Measurements from ENCODE around the gene CLDN9. TPM values are rescaled to one million over a fixed set of nuclear protein-coding genes. Genes with fewer than 3 reads are reported as not detected.

Gene CLDN9
- total RNA-seq, 1 donor, result not detected

DNA sequence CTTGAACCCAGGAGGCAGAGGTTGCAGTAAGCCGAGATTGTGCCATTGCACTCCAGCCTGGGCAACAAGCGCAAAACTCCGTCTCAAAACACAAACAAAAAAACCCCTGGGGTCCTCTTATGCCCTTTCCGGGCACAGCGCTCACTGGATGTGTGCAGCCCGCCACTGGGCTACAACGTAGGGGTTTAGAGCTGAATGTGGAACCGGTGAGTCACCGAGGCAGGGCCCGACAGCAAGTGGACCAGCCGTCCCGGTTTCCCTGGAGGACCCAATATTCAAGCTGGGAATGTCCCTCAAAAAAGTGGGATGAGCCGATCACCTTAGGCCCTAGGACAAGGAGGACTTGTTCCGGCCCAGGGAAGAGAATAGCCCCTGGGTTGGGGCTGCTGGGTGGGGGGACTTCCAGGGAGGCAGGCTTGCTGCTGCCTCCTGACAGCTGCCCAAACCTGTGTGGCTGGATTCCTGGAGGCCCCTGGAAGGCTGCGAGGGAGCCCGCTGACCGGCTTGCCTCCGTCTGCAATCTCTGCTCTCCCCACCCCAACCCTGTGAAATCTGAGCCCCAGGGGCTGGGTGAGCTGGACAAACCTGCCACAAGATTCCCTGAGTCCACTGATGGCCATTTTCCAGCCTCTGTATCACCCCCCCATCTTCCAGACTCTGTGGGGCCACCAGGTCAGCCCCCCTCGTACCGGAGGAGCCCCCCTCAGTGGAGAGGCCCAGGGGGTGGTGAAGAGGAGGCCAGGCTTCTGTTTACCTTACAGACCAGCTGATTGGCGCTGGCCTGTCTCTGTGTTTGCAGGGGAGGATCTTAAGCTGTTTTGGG is 2.9 kb upstream of the CLDN9 start:
- H4K20me1 ChIP-seq (ENCODE audit: insufficient read depth, low read length), result no peaks in the 10 kb centered on the region
- H3K4me1 ChIP-seq (ENCODE audit: insufficient read depth, low read length), result no peaks in the 10 kb centered on the region
- peaks cover 88% of the 10 kb centered on the region for H3K27me3 ChIP-seq (ENCODE audit: insufficient read depth, low read length)
- H3K79me2 ChIP-seq (ENCODE audit: insufficient read depth, low read length), result no peaks in the 10 kb centered on the region
- no peaks in the 10 kb centered on the region for H3K9me3 ChIP-seq (ENCODE audit: low read depth, low read length)
- no peak overlapping the region for H3K27ac ChIP-seq (ENCODE audit: low read depth, low read length)
- no peak overlapping the region for H2AFZ ChIP-seq (ENCODE audit: low read length)
- TF ChIP-seq, protein P1, sequence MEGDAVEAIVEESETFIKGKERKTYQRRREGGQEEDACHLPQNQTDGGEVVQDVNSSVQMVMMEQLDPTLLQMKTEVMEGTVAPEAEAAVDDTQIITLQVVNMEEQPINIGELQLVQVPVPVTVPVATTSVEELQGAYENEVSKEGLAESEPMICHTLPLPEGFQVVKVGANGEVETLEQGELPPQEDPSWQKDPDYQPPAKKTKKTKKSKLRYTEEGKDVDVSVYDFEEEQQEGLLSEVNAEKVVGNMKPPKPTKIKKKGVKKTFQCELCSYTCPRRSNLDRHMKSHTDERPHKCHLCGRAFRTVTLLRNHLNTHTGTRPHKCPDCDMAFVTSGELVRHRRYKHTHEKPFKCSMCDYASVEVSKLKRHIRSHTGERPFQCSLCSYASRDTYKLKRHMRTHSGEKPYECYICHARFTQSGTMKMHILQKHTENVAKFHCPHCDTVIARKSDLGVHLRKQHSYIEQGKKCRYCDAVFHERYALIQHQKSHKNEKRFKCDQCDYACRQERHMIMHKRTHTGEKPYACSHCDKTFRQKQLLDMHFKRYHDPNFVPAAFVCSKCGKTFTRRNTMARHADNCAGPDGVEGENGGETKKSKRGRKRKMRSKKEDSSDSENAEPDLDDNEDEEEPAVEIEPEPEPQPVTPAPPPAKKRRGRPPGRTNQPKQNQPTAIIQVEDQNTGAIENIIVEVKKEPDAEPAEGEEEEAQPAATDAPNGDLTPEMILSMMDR (IDR thresholded peaks at IDR 0.05; ENCODE audit: extremely low read depth, low read depth, low read length), result no peak
- peak; percentile 89 for DNase-seq (ENCODE audit: insufficient read length, low spot score, missing footprints)
- no peak overlapping the region for H3K4me2 ChIP-seq (ENCODE audit: insufficient read depth, low read length)
- no peak overlapping the region for H3K4me3 ChIP-seq (ENCODE audit: insufficient read depth, low read length)
- no peaks in the 10 kb centered on the region for H3K36me3 ChIP-seq (ENCODE audit: insufficient read depth, low read length)

DNA sequence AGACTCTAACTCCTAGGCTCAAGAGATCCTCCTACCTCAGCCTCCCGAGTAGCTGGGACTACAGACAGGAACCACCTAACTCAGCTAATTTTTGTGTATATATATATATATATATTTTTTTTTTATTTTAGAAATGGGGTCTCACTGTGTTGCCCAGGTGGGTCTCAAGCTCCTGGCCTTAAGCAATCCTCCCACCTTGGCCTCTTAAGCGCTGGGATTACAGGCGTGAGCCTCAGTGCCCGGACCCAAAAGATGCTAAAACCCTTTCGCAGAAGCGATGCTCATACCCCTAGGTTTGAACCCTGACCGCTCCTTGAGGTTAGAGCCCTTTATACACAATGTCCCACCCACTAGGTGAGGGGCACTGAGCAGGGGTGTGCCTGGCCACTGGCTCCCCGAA is 2.2 kb upstream of the CLDN9 start:
- no peak for DNase-seq (ENCODE audit: insufficient read length, low spot score, missing footprints)
- Histone ChIP-seq H3K4me2 (ENCODE audit: insufficient read depth, low read length) (no peak overlapping the region), H3K27ac (ENCODE audit: low read depth, low read length) (no peak overlapping the region), H2AFZ (ENCODE audit: low read length) (no peak overlapping the region), H3K9me3 (ENCODE audit: low read depth, low read length) (no peaks in the 10 kb centered on the region), H4K20me1 (ENCODE audit: insufficient read depth, low read length) (no peaks in the 10 kb centered on the region), H3K27me3 (ENCODE audit: insufficient read depth, low read length) (peaks cover 82% of the 10 kb centered on the region), H3K4me3 (ENCODE audit: insufficient read depth, low read length) (no peak overlapping the region), H3K79me2 (ENCODE audit: insufficient read depth, low read length) (no peaks in the 10 kb centered on the region), H3K4me1 (ENCODE audit: insufficient read depth, low read length) (no peaks in the 10 kb centered on the region), H3K36me3 (ENCODE audit: insufficient read depth, low read length) (no peaks in the 10 kb centered on the region)
- TF ChIP-seq, protein P1 (IDR thresholded peaks at IDR 0.05; ENCODE audit: extremely low read depth, low read depth, low read length), result no peak

DNA sequence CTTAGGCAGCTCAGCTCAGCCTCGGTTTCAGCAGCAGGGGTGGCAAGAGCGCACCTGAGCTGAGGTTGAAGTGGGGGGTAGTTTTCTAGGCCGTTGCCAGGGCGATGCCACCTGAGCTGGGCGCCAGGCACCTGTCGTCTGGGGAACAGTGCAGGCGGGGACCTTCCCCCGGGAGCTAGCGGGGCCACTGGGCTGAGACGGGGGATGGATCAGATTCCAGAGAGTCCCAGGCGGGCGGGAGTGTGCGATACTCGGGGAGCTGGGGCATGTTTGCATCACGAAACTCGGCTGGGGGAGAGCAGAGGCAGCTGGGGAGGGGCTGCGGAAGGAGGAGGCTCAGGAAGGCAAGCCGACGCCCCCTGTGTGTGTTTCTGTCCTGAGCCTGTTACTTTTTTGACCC is 477 bp upstream of the CLDN9 start:
- no peak overlapping the region for H3K27ac ChIP-seq (ENCODE audit: low read depth, low read length)
- H3K9me3 ChIP-seq (ENCODE audit: low read depth, low read length), result no peaks in the 10 kb centered on the region
- H3K79me2 ChIP-seq (ENCODE audit: insufficient read depth, low read length), result no peaks in the 10 kb centered on the region
- peak; percentile 89 for DNase-seq (ENCODE audit: insufficient read length, low spot score, missing footprints)
- H3K36me3 ChIP-seq (ENCODE audit: insufficient read depth, low read length), result no peaks in the 10 kb centered on the region
- no peak overlapping the region for H2AFZ ChIP-seq (ENCODE audit: low read length)
- no peak overlapping the region for H3K4me2 ChIP-seq (ENCODE audit: insufficient read depth, low read length)
- TF ChIP-seq, protein P1 (IDR thresholded peaks at IDR 0.05; ENCODE audit: extremely low read depth, low read depth, low read length), result no peak
- peaks cover 67% of the 10 kb centered on the region for H3K27me3 ChIP-seq (ENCODE audit: insufficient read depth, low read length)
- H3K4me1 ChIP-seq (ENCODE audit: insufficient read depth, low read length), result no peaks in the 10 kb centered on the region
- H3K4me3 ChIP-seq (ENCODE audit: insufficient read depth, low read length), result no peak overlapping the region
- H4K20me1 ChIP-seq (ENCODE audit: insufficient read depth, low read length), result no peaks in the 10 kb centered on the region

DNA sequence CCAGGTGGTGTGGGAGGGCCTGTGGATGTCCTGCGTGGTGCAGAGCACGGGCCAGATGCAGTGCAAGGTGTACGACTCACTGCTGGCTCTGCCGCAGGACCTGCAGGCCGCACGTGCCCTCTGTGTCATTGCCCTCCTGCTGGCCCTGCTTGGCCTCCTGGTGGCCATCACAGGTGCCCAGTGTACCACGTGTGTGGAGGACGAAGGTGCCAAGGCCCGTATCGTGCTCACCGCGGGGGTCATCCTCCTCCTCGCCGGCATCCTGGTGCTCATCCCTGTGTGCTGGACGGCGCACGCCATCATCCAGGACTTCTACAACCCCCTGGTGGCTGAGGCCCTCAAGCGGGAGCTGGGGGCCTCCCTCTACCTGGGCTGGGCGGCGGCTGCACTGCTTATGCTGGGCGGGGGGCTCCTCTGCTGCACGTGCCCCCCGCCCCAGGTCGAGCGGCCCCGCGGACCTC is 798 bp downstream of the CLDN9 start:
- no peak overlapping the region for H3K27ac ChIP-seq (ENCODE audit: low read depth, low read length)
- TF ChIP-seq, protein P1 (IDR thresholded peaks at IDR 0.05; ENCODE audit: extremely low read depth, low read depth, low read length), result no peak
- no peak for DNase-seq (ENCODE audit: insufficient read length, low spot score, missing footprints)
- no peaks in the 10 kb centered on the region for H3K9me3 ChIP-seq (ENCODE audit: low read depth, low read length)
- peaks cover 59% of the 10 kb centered on the region for H3K27me3 ChIP-seq (ENCODE audit: insufficient read depth, low read length)
- H3K36me3 ChIP-seq (ENCODE audit: insufficient read depth, low read length), result no peaks in the 10 kb centered on the region
- H3K4me2 ChIP-seq (ENCODE audit: insufficient read depth, low read length), result no peak overlapping the region
- H3K4me3 ChIP-seq (ENCODE audit: insufficient read depth, low read length), result no peak overlapping the region
- no peak overlapping the region for H2AFZ ChIP-seq (ENCODE audit: low read length)
- H3K4me1 ChIP-seq (ENCODE audit: insufficient read depth, low read length), result no peaks in the 10 kb centered on the region
- H3K79me2 ChIP-seq (ENCODE audit: insufficient read depth, low read length), result no peaks in the 10 kb centered on the region
- no peaks in the 10 kb centered on the region for H4K20me1 ChIP-seq (ENCODE audit: insufficient read depth, low read length)
